Natural killer cell treated with Interleukin-12 subunit alpha and Interleukin-12 subunit beta and Interleukin-15 and Interleukin-18, amount 100 ng/mL, for 72 hours (primary cell): ENCODE measurements around the gene MTF1. TPM values are rescaled to one million over a fixed set of nuclear protein-coding genes. Genes with fewer than 3 reads are reported as not detected.

ENCODE experiments used
- ATAC-seq, 2 donors: fragments of 150-1000 bp; cut with Tn5 transposase in 1 of 2; sonication (Bioruptor Pico), chemical (Tn5 transposase) in 1 of 2; 2 replicates each; pipeline ENCODE4 v1.10.0; 2021
- DNase-seq: peaks from one replicate; pipeline ENCODE4 v3.0.0; 2022; ENCODE audit warnings: low spot score
- H3K27ac Mint-ChIP-seq, 2 donors: 1 replicate in 1 of 2; 2 replicates in 1 of 2; pipeline ENCODE4 v1.8.0; 2022; ENCODE audit warnings: mixed read lengths in 2 of 2, mild to moderate bottlenecking in 1 of 2, moderate library complexity in 1 of 2
- H3K27me3 Mint-ChIP-seq, 2 donors: 1 replicate in 1 of 2; 2 replicates in 1 of 2; pipeline ENCODE4 v1.8.0; 2022; ENCODE audit warnings: mixed read lengths in 2 of 2
- H3K36me3 Mint-ChIP-seq: one replicate; pipeline ENCODE4 v1.8.0; 2022; ENCODE audit warnings: mixed read lengths
- H3K4me1 Mint-ChIP-seq, 2 donors: 1 replicate in 1 of 2; 2 replicates in 1 of 2; pipeline ENCODE4 v1.8.0; 2022; ENCODE audit warnings: low read depth in 2 of 2, mixed read lengths in 2 of 2, mild to moderate bottlenecking in 1 of 2
- H3K4me3 Mint-ChIP-seq: one replicate; pipeline ENCODE4 v1.8.0; 2022; ENCODE audit warnings: mixed read lengths
- H3K9me3 Mint-ChIP-seq: 2 replicates; pipeline ENCODE4 v1.8.0; 2022; ENCODE audit warnings: mixed read lengths
- total RNA-seq, 2 donors: library from RNA; stranded (reverse); gene quantifications; one replicate each; pipeline ENCODE4 v1.2.3, GENCODE V29; 2022

The MTF1 gene
- total RNA-seq, 2 donors from 2014 or later: 54.0 to 65.3 TPM

DNA sequence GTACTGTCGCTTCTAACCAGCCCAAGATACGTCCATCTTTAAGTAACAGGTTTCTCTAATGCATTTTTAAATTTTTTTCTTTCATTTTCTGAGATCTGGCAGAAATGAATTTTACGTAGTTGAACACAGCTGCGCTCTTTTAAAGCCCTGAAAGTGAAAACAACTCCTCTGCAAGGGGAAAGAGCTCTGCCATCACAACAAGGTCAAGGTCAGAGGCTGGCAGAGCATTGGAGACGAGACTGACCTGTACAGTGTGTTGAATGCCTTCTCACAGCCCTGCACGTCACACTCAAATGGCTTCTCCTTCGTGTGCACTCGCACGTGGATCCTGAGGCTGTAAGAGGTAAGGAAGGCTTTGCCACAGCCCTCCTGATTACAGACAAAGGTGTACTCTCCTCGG lies 19.7 kb downstream of the MTF1 start:
- H3K27me3 Mint-ChIP-seq: no peaks in the 10 kb centered on the region
- no peak overlapping the region for H3K27ac Mint-ChIP-seq

DNA sequence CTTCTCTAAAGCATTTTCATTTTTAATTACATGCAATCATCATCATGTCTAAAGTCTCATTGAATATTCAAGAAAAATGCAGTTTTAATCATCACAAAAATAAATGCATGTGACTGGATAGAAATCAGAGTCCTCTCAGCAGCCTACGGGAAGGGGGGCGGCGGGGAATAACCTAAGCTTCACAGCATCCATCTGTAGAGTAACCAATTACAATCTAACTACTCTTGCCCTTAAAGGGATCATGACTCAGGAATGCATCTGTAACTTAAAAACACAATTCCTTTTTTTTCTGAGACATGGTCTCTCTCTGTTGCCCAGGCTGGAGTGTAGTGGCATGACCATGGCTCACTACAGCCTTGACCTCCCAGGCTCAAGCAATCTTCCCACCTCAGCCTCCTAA lies 22.6 kb downstream of the MTF1 start:
- no peak overlapping the region for H3K4me3 Mint-ChIP-seq
- peaks cover 0 to 8% of the 10 kb centered on the region in 2 donors for H3K4me1 Mint-ChIP-seq
- no peak overlapping the region for H3K27ac Mint-ChIP-seq
- no peaks in the 10 kb centered on the region for H3K27me3 Mint-ChIP-seq
- H3K9me3 Mint-ChIP-seq: no peaks in the 10 kb centered on the region
- DNase-seq (no peak), ATAC-seq (no peak)
- H3K36me3 Mint-ChIP-seq: peaks cover 22% of the 10 kb centered on the region

More for the DNA sequence above, 19.7 kb downstream of the MTF1 start:
- no peaks in the 10 kb centered on the region for H3K9me3 Mint-ChIP-seq
- DNase-seq: no peak
- no peak for ATAC-seq
- no peak overlapping the region for H3K4me3 Mint-ChIP-seq
- peaks cover 22% of the 10 kb centered on the region for H3K36me3 Mint-ChIP-seq
- peaks cover 15 to 19% of the 10 kb centered on the region in 2 donors for H3K4me1 Mint-ChIP-seq

DNA sequence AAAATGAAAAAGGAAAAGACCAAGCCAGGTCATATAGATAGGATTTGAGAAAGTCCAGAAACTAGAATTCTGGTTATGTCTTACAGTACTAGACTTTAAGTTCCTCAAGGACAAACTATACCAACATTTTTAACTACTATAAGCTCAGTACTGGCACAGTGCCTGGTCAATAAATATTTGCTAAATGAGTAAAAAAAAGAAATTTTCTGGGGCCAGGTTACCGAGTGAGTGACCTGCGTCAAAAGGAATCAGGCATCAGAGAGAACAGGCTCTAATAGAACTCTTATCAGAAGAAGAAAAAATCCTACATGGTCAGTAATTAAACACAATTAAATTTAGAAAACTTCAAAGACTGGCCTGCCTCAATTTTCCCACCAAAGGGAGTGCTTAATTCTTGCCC lies 27.6 kb downstream of the MTF1 start:
- Mint-ChIP-seq H3K4me1 (peaks cover 0 to 6% of the 10 kb centered on the region in 2 donors), H3K36me3 (peaks cover 30% of the 10 kb centered on the region), H3K27ac (no peak overlapping the region), H3K4me3 (no peak overlapping the region), H3K27me3 (no peaks in the 10 kb centered on the region), H3K9me3 (no peaks in the 10 kb centered on the region)
- DNase-seq (no peak), ATAC-seq (no peak)

DNA sequence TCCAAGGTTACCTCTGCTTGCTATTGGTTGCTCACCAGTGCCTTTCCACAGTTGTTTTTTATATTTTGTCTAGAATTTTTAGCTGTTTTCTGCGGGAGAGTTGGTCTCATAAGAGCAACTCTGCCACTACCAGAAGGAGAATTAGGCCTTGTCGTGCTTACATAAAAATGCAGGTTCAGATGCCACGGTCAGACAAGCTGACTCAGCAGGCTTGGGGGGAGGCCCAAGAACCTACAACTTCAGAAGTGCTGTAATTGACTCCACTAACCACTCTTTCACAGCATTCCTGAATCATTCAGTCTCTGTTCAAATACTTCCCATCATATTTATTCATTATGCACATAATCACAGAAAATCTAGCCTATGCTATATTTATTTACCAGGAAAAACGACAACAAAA lies 28.3 kb downstream of the MTF1 start:
- no peak overlapping the region for H3K27ac Mint-ChIP-seq
- H3K4me3 Mint-ChIP-seq: no peak overlapping the region
- ATAC-seq (no peak), DNase-seq (no peak)
- H3K9me3 Mint-ChIP-seq: no peaks in the 10 kb centered on the region
- H3K36me3 Mint-ChIP-seq: peaks cover 30% of the 10 kb centered on the region
- H3K4me1 Mint-ChIP-seq: peaks cover 1 to 6% of the 10 kb centered on the region in 2 donors
- no peaks in the 10 kb centered on the region for H3K27me3 Mint-ChIP-seq

DNA sequence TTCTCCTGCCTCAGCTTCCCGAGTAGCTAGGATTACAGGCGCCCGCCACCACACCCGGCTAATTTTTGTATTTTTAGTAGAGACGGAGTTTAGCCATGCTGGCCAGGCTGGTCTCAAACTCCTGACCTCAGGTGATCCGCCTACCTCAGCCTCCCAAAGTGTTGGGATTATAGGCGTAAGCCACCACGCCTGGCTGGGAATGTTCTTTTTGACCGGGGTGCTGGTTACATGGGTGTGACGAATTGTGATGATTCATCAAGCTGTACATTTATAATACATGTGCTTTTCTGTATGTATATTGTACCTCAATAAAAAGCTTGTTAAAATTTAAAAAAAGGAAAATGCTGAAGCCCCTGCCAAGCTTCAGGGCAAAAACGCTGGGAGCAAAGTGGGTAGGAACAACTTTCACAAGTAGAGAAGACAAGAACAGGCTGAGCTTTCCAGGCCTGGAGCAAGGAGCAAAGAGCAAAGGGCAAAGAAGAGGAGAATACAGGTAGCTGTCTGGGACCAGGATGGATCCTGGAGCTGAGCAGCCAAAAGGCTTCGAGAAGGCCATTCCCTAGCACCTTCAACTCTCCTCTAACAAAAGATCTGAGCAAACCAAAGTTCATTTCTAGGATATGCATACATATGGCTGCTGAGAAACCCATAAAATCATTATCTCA lies 30.9 kb downstream of the MTF1 start:
- H3K4me1 Mint-ChIP-seq: peaks cover 15 to 19% of the 10 kb centered on the region in 2 donors
- H3K9me3 Mint-ChIP-seq: no peaks in the 10 kb centered on the region
- ATAC-seq (no peak), DNase-seq (no peak)
- H3K27ac Mint-ChIP-seq: peak overlapping the region in 1 of 2 donors; percentile 53
- peaks cover 22% of the 10 kb centered on the region for H3K36me3 Mint-ChIP-seq
- no peak overlapping the region for H3K4me3 Mint-ChIP-seq
- H3K27me3 Mint-ChIP-seq: no peaks in the 10 kb centered on the region

DNA sequence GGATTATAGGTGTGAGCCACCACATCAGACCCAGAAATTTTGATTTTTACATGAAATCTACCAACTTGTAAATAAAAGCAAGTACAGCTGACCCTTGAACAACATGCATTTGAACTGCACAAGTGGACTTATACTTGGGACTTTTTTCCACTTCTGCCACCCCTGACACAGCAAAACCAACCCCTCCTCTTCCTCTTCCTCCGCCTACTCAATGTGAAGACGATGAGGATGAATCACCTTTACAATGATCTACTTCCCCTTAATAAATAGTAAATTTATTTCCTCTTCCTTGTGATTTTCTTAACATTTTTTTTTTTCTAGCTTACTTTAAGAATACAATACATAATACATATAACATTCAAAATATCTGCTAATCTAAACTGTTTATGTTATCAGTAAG lies 33.9 kb downstream of the MTF1 start:
- Mint-ChIP-seq H3K36me3 (peaks cover 17% of the 10 kb centered on the region), H3K27me3 (no peaks in the 10 kb centered on the region), H3K4me3 (peak overlapping the region; percentile 42), H3K27ac (peak overlapping the region; percentile 85 to 89), H3K4me1 (peaks cover 22 to 36% of the 10 kb centered on the region in 2 donors), H3K9me3 (no peaks in the 10 kb centered on the region)
- ATAC-seq (no peak), DNase-seq (no peak)

DNA sequence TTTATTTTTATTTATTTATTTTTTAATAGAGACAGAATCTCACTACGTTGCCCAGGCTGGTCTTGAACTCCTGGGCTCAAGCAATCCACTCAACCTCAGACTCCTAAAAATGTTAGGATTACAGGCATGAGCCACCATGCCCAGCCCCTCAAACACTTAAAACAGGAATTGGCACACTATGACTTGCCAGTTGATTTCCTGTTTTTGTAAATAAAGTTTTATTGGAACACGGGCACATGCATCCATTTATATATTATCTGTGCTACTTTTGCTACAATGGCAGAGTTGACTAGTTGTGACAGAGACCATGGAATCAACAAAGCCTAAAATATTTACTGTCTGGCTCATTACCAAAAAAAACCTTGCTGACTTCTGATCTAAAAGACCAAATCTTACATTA lies 35.4 kb downstream of the MTF1 start:
- no peaks in the 10 kb centered on the region for H3K27me3 Mint-ChIP-seq
- no peaks in the 10 kb centered on the region for H3K9me3 Mint-ChIP-seq
- H3K4me3 Mint-ChIP-seq: no peak overlapping the region
- H3K4me1 Mint-ChIP-seq: peaks cover 26 to 37% of the 10 kb centered on the region in 2 donors
- peaks cover 18% of the 10 kb centered on the region for H3K36me3 Mint-ChIP-seq
- H3K27ac Mint-ChIP-seq: peak overlapping the region; percentile 85 to 89
- ATAC-seq: no peak
- DNase-seq: no peak

DNA sequence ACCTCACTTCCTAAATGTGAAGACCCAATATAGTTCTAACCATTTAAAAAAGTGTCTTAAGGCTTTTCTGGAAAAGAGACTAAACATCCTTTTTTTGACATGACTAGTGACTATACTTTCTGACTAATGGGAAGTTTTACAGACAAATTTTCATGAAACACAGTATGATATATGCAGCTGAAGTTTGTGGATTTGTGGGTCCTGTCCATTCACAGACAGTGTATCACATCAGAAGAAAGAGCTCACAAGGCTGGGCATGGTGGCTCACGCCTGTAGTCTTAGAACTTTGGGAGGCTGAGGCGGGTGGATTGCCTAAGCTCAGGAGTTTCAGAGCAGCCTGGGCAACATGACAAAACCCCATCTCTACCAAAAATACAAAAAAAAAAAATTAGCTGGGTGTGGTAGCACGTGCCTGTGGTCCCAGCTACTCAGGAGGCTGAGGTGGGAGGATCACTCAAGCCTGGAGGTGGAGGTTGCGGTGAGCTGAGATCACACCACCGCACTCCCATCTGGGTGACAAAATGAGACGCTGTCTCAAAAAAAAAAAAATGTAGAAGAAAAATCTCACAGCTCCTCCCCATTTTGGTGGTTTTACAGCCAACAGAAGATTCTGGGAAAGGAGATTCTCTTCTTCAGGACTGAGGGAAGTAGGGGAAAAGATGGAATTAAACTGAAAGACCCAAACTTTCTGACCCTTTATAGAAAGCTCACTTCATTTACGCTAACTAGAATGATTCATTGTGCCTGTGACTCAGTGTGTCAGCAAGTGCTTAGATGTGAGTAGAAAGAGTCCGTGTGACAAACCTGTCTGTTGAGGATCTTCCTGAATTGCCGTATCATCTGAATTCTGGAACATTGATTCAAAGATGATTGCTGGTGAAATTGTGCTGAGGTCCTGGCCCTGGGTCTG lies 36.2 kb downstream of the MTF1 start:
- Mint-ChIP-seq H3K4me3 (peak overlapping the region; percentile 64), H3K27me3 (no peaks in the 10 kb centered on the region), H3K9me3 (no peaks in the 10 kb centered on the region), H3K4me1 (peaks cover 26 to 37% of the 10 kb centered on the region in 2 donors), H3K36me3 (peaks cover 18% of the 10 kb centered on the region), H3K27ac (peak overlapping the region; percentile 76 to 85)
- peak; percentile 71 for DNase-seq
- peak; percentile 88 to 89 for ATAC-seq

DNA sequence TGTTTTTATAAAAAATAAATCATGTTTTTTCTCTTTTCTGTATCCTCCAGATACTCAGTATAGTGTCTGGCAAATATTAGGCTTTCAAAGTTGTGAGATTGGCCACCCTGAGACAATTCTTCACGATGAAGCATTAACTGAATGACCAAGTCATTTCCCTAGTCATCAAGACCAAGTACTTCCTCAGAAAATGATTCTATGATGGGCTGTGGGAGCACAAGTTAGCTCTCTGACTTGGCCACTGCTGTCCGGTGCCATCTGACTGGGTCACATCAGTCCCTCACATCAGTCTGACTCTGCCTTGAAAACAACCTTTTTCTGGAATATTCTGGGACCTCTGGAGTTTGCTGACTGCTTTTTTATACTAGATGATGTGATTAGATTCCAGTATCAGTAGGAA lies 37.9 kb downstream of the MTF1 start:
- no peaks in the 10 kb centered on the region for H3K27me3 Mint-ChIP-seq
- no peak for ATAC-seq
- no peaks in the 10 kb centered on the region for H3K9me3 Mint-ChIP-seq
- peak overlapping the region; percentile 76 to 85 for H3K27ac Mint-ChIP-seq
- peaks cover 26 to 37% of the 10 kb centered on the region in 2 donors for H3K4me1 Mint-ChIP-seq
- H3K36me3 Mint-ChIP-seq: peaks cover 14% of the 10 kb centered on the region
- H3K4me3 Mint-ChIP-seq: no peak overlapping the region
- no peak for DNase-seq

DNA sequence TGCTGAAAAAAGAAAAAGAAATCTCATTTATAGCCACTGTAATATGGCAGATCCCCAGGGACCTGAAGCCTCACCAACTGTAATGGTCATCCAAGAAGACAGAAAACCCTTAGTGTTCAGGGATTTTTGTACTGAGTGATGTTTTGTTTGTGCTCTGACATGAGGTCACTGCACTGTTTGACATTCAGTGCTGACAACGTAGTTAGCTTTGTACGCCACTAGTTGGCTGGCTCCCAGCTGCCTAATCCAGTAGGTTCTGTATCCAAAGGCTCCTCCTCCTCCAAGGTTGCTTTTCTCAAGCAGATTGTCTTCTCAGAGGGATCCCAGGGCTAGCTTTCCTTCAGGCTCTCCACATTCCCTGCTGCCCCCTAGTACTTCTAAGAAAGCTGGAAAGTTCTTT lies 41.9 kb downstream of the MTF1 start:
- DNase-seq (no peak), ATAC-seq (no peak)
- H3K4me3 Mint-ChIP-seq: no peak overlapping the region
- H3K9me3 Mint-ChIP-seq: no peaks in the 10 kb centered on the region
- H3K4me1 Mint-ChIP-seq: peaks cover 14 to 23% of the 10 kb centered on the region in 2 donors
- peaks cover 8% of the 10 kb centered on the region for H3K36me3 Mint-ChIP-seq
- no peaks in the 10 kb centered on the region for H3K27me3 Mint-ChIP-seq
- H3K27ac Mint-ChIP-seq: no peak overlapping the region

DNA sequence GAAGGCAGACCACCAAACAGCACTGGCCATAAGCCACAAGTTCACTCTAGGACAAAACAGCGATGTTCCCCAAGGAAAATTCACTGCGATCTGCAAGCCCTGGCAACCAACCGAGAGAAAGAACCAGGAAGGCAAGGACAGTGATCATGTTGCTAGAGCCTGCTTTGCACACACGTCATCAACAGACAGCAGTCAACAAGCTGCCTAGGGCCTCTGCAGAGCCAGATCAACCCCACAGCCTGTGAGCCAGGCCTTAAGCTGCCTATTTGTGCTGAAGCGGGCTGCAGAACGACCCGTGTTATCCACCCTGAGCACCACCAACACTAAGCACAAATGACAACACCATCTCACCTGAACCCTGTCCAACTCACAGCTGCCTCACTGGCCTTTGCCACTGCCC lies 45.1 kb downstream of the MTF1 start:
- Mint-ChIP-seq H3K4me1 (peaks cover 16 to 27% of the 10 kb centered on the region in 2 donors), H3K27me3 (no peaks in the 10 kb centered on the region), H3K27ac (no peak overlapping the region), H3K9me3 (no peaks in the 10 kb centered on the region), H3K4me3 (no peak overlapping the region), H3K36me3 (no peaks in the 10 kb centered on the region)
- DNase-seq (no peak), ATAC-seq (no peak)

DNA sequence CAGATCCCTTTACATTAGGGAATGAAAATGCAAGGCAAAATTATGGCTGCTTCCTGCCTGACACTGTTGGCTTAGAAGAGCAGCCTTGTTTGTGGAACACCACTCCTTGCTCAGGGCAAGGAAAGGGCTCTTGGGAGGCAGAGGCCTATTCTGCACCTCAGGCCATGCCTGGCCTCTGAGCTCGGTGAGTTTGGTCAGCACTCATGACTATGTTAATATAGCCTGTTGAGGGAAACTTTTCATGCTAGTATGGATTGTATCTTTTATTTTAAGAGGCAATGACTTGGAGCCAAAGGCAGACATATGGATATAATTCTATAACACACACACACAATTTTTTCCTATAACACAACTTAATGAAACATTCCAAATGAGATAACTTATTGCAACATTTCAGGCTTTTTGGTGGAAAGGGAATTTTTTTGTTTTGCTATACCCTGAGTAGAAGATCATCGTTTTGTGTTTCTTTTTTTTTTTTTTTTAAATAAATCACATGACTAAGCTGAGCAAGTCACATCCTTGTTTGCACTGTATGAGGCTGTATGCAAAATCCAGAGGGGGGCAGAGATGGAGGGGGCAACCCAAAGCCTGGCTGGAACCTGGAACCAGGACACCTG lies 45.8 kb downstream of the MTF1 start:
- peaks cover 22 to 32% of the 10 kb centered on the region in 2 donors for H3K4me1 Mint-ChIP-seq
- ATAC-seq: no peak
- H3K9me3 Mint-ChIP-seq: no peaks in the 10 kb centered on the region
- DNase-seq: no peak
- no peaks in the 10 kb centered on the region for H3K27me3 Mint-ChIP-seq
- no peak overlapping the region for H3K27ac Mint-ChIP-seq
- H3K4me3 Mint-ChIP-seq: no peak overlapping the region
- no peaks in the 10 kb centered on the region for H3K36me3 Mint-ChIP-seq

DNA sequence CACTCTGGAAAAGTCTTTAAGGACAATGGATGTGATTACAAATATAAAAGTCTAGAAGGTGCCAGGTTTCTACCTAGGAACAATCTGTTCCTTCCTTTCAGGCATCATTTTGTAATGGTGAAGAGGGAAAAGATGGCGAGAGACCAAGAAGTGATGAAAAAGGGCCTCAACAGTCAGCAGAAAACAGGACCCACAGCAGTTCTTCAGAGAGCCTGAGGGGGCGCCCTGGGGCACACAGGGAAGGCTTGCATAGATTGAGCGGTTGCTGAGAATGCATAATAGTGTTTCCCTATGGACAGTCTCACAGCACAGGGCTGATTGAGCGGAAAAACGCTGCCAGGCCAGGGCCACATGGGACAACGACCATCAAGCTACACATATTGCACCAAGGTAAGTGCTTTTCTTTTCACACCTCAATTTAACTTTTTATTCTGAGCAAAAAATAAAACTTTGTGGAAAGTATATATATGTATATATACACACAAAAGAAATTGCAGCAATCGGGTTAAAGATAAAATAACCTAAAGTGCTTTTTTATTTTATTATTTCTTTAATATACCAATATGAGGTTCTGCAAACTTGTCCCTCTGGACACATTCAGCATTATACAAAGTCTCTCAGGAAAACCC lies 48.3 kb downstream of the MTF1 start:
- H3K36me3 Mint-ChIP-seq: no peaks in the 10 kb centered on the region
- no peaks in the 10 kb centered on the region for H3K9me3 Mint-ChIP-seq
- ATAC-seq (no peak), DNase-seq (peak; percentile 80)
- H3K4me1 Mint-ChIP-seq: peaks cover 22 to 40% of the 10 kb centered on the region in 2 donors
- peak overlapping the region; percentile 9 for H3K4me3 Mint-ChIP-seq
- H3K27ac Mint-ChIP-seq: peak overlapping the region; percentile 20 to 59
- H3K27me3 Mint-ChIP-seq: no peaks in the 10 kb centered on the region
